Subcutaneous abdominal adipose tissue (tissue), 5 donors: ENCODE measurements around the gene C1QL1.
"Not testable (repeated sequence)": the region's sequence is repeated elsewhere in the genome, so short reads cannot be mapped to it uniquely, and the experiment has no call there.

ENCODE experiments used
- H3K27ac ChIP-seq: one replicate; pipeline ENCODE4 v1.7.0; 2013; ENCODE audit warnings: low read depth, mild to moderate bottlenecking, inconsistent platforms, low read length, moderate library complexity
- H3K27me3 ChIP-seq, 5 donors: one replicate each; pipeline ENCODE4 v1.7.0; 2013; ENCODE audit warnings: low read length in 5 of 5, inconsistent platforms in 1 of 5; ENCODE audit not compliant: control insufficient read depth in 5 of 5, insufficient read depth in 4 of 5
- H3K36me3 ChIP-seq, 5 donors: one replicate each; pipeline ENCODE4 v1.7.0; 2013; ENCODE audit warnings: low read length in 5 of 5; ENCODE audit not compliant: control insufficient read depth in 5 of 5, insufficient read depth in 5 of 5
- H3K4me1 ChIP-seq, 5 donors: one replicate each; pipeline ENCODE4 v1.7.0; 2013; ENCODE audit warnings: low read length in 5 of 5, mild to moderate bottlenecking in 3 of 5, moderate library complexity in 1 of 5; ENCODE audit not compliant: control insufficient read depth in 5 of 5, insufficient read depth in 5 of 5
- H3K4me3 ChIP-seq, 5 donors: one replicate each; pipeline ENCODE4 v1.7.0; 2013; ENCODE audit warnings: low read length in 5 of 5, low read depth in 1 of 5
- H3K9ac ChIP-seq, 5 donors: one replicate each; pipeline ENCODE4 v1.7.0; 2013; ENCODE audit warnings: low read length in 5 of 5, mild to moderate bottlenecking in 4 of 5, moderate library complexity in 3 of 5
- H3K9me3 ChIP-seq, 5 donors: one replicate each; pipeline ENCODE4 v1.7.0; 2013; ENCODE audit warnings: low read length in 5 of 5; ENCODE audit not compliant: control insufficient read depth in 5 of 5
- donor health status: healthy.
- donor health status: healthy.
- donor health status: healthy.
- donor health status: healthy.
- donor health status: healthy.

The C1QL1 gene

GRCh38 chr17:44945652-44946051, 22.5 kb downstream of the C1QL1 start:
- not testable (repeated sequence) for H3K4me3 ChIP-seq, H3K27ac ChIP-seq, H3K9me3 ChIP-seq, H3K36me3 ChIP-seq, H3K27me3 ChIP-seq, H3K9ac ChIP-seq
- peaks cover 2 to 15% (median 13%) of the 10 kb centered on the region in 5 donors for H3K4me1 ChIP-seq

DNA sequence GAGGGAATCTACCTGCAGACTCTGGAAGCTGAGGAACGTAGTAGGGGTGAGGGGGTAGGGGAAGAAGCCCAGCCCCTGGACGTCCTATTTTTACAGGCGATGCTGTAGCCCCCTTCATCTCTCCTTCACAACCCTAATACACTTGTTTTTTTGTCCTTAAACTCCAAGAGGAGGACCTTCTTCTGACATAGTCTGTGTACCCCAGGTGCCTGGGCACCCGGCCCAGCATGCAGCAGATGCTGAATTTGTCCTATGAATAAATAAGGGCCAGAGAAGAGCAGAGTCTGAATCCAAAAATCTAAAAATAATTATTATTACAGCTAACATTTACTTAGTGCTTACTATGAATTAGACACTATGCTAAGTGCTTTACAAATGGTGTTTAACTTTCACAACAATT, 25.6 kb downstream of the C1QL1 start:
- H3K9me3 ChIP-seq = no peaks in the 10 kb centered on the region
- no peaks in the 10 kb centered on the region for H3K36me3 ChIP-seq
- H3K27me3 ChIP-seq = peaks cover 0 to 7% (median 0%) of the 10 kb centered on the region in 5 donors
- H3K4me3 ChIP-seq = no peak overlapping the region
- H3K4me1 ChIP-seq = peaks cover 0 to 5% (median 5%) of the 10 kb centered on the region in 5 donors
- no peak overlapping the region for H3K9ac ChIP-seq
- no peak overlapping the region for H3K27ac ChIP-seq

- Histone ChIP-seq H3K9ac (no peak overlapping the region), H3K27ac (no peak overlapping the region), H3K4me3 (no peak overlapping the region), H3K9me3 (no peaks in the 10 kb centered on the region), H3K4me1 (no peaks in the 10 kb centered on the region), H3K36me3 (no peaks in the 10 kb centered on the region), H3K27me3 (peaks cover 0 to 3% (median 0%) of the 10 kb centered on the region in 5 donors)
Observed at GRCh38 chr17:44941712-44942331, 26.3 kb downstream of the C1QL1 start.

DNA sequence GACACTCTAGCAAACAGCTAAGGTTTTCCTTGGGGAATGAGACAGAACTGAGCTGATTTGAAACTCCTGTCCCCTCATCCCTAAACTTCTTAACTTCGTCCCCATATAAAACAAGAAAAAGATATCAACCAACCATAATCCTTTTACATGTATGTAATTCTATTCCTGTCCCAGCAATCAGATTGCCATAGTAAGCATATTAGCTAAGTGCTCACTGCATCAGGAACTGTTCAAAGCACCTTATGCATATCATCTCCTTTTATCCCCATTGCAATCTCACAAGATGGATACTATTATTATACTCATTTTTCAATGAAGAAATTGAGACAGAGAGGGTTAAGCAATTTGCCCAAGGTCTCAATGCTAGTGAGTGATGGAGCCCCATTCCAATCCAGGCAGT, 27.3 kb downstream of the C1QL1 start:
- Histone ChIP-seq H3K9ac (no peak overlapping the region), H3K27me3 (no peaks in the 10 kb centered on the region), H3K9me3 (no peaks in the 10 kb centered on the region), H3K36me3 (no peaks in the 10 kb centered on the region), H3K27ac (no peak overlapping the region), H3K4me1 (no peaks in the 10 kb centered on the region), H3K4me3 (no peak overlapping the region)

DNA sequence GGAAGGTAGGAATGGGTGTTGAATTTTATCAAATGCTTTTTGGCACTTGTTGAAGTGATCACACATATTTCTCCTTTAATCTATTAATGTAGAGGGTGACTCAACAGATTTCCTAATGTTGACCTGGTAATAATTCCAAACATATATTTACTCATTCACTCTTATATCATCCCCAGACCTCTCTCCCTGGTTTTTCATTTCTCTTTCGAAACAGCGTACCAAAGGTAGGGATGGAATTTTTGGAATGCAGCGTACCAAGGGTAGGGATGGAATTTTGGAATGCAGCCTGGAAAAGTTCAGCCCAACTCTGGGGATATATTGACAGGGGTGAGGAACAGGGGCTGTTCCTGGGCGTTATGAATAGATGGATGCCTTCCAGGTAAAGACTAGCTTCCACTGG, 27.8 kb downstream of the C1QL1 start:
- Histone ChIP-seq H3K27ac (no peak overlapping the region), H3K9ac (no peak overlapping the region), H3K36me3 (no peaks in the 10 kb centered on the region), H3K4me3 (no peak overlapping the region), H3K9me3 (no peaks in the 10 kb centered on the region), H3K27me3 (no peaks in the 10 kb centered on the region), H3K4me1 (no peaks in the 10 kb centered on the region)

DNA sequence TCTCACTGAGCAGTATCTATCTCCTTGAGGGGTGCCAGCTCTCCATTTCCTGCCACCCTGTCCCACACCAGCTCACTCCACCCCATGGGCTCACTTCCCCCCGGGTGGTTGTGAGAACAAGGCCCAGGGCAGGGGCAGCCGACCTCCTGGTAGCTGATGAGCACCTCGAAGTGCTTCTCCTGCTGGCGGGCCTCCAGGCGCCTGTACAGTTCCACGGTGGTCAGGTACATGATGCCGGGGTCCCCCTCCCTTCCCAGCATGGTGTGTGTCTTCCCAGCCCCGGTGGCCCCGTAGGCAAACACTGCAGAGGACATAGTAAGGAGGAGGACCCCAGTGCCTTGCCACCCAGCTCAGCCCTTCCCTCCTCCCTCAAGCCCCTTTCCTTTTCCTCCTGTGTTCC, 33.0 kb downstream of the C1QL1 start:
- no peaks in the 10 kb centered on the region for H3K36me3 ChIP-seq

GRCh38 chr17:44934745-44935105, 33.4 kb downstream of the C1QL1 start:
- no peaks in the 10 kb centered on the region for H3K36me3 ChIP-seq
- H3K27me3 ChIP-seq = no peaks in the 10 kb centered on the region
- H3K4me1 ChIP-seq = no peaks in the 10 kb centered on the region
- no peak overlapping the region for H3K4me3 ChIP-seq
- H3K27ac ChIP-seq = no peak overlapping the region
- no peaks in the 10 kb centered on the region for H3K9me3 ChIP-seq
- no peak overlapping the region for H3K9ac ChIP-seq

More for the DNA sequence above, 33.0 kb downstream of the C1QL1 start:
- Histone ChIP-seq H3K9ac (no peak overlapping the region), H3K9me3 (no peaks in the 10 kb centered on the region), H3K27me3 (no peaks in the 10 kb centered on the region), H3K27ac (no peak overlapping the region), H3K4me3 (no peak overlapping the region), H3K4me1 (no peaks in the 10 kb centered on the region)

DNA sequence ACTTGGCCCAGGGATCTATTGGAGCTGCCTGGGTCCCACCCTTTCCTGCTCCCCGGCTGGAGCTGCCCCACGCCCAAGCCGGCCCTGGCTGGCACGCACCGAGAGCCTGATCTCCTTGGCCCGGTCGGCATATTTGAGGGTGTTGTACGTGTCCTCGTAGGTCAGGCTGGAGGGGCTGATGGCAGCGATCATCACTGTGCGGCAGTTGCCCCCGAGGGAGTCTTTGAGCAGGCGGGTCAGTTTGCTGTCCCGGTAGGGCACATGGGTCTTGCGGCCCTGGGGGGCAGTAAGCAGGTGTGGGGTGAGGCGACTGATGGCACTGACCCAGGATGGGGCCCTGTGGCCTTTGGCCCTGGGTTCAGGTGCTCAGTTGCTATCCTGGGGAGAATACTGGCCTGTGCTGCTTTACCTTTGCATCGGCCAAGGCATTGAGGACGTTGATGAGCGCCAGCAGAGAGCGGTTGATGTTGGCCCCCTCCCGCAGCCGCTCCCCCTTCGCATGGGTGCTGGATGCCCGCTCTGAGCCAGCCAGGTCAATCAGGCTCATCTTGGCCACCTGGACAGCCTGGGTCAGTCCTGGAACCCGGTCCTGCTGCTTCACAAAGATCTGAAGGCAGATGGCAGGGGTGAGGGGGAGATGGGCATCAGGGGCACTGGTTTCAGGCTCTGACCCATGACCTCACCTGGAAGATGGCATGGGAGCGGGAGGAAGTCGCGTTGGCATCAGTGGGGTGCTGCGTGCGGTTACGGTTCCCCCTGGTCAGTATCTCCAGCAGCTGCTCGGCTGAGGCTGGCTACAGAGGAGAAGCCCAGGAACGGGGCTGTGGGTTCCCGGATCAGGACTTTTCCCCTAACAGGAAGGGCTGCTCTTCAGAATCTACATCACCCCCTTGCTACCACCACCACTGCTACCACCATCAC, 34.0 kb downstream of the C1QL1 start:
- no peaks in the 10 kb centered on the region for H3K36me3 ChIP-seq

GRCh38 chr17:44932787-44933097, 35.4 kb downstream of the C1QL1 start:
- Histone ChIP-seq H3K36me3 (no peaks in the 10 kb centered on the region), H3K27me3 (no peaks in the 10 kb centered on the region), H3K9me3 (no peaks in the 10 kb centered on the region), H3K4me3 (no peak overlapping the region), H3K27ac (no peak overlapping the region), H3K4me1 (no peaks in the 10 kb centered on the region), H3K9ac (no peak overlapping the region)

More for the DNA sequence above, 34.0 kb downstream of the C1QL1 start:
- Histone ChIP-seq H3K27ac (no peak overlapping the region), H3K9ac (no peak overlapping the region), H3K27me3 (no peaks in the 10 kb centered on the region), H3K4me3 (no peak overlapping the region), H3K4me1 (no peaks in the 10 kb centered on the region), H3K9me3 (no peaks in the 10 kb centered on the region)

- no peak overlapping the region for H3K9ac ChIP-seq
- no peak overlapping the region for H3K4me3 ChIP-seq
- no peaks in the 10 kb centered on the region for H3K36me3 ChIP-seq
- H3K27ac ChIP-seq = no peak overlapping the region
- no peaks in the 10 kb centered on the region for H3K4me1 ChIP-seq
- no peaks in the 10 kb centered on the region for H3K27me3 ChIP-seq
- no peaks in the 10 kb centered on the region for H3K9me3 ChIP-seq
Observed at GRCh38 chr17:44932096-44932786, 35.9 kb downstream of the C1QL1 start.
